ENCODE results near the gene LRRN3.

- TF ChIP-seq CTCF (conservative IDR thresholded peaks at IDR 0.05; ENCODE audit: low read length) (peak; percentile 4; the same call in 1 of the 2 replicates), EZH2phosphoT487 (IDR thresholded peaks at IDR 0.05; ENCODE audit: borderline replicate concordance) (no peak)
These were observed 8.0 kb downstream of the LRRN3 start for GRCh38 chr7:111098926-111099250.
